ELF-1 (cell line): ENCODE measurements around the gene STAG1.
"Not testable (repeated sequence)": the region's sequence is repeated elsewhere in the genome, so short reads cannot be mapped to it uniquely, and the experiment has no call there.

ENCODE experiments used
- DNase-seq: peaks from one replicate; pipeline ENCODE4 v3.0.0-alpha.2; 2016; ENCODE audit warnings: low read depth, low spot score

The STAG1 gene

GRCh38 chr3:136595913-136596697, 156.1 kb downstream of the STAG1 start:
- DNase-seq: no peak

- DNase-seq: no peak
Measured at GRCh38 chr3:136586580-136586979, 165.6 kb downstream of the STAG1 start.

- no peak for DNase-seq
Measured at GRCh38 chr3:136584728-136585127, 167.4 kb downstream of the STAG1 start.

GRCh38 chr3:136583823-136584222, 168.4 kb downstream of the STAG1 start:
- no peak for DNase-seq

- no peak for DNase-seq
Measured at GRCh38 chr3:136577791-136578190, 174.4 kb downstream of the STAG1 start.

- no peak for DNase-seq
Measured at GRCh38 chr3:136576279-136577009, 175.7 kb downstream of the STAG1 start.

- DNase-seq: no peak
Measured at GRCh38 chr3:136567599-136568188, 184.5 kb downstream of the STAG1 start.

GRCh38 chr3:136564962-136565361, 187.2 kb downstream of the STAG1 start:
- DNase-seq: not testable (repeated sequence)

GRCh38 chr3:136562026-136562425, 190.2 kb downstream of the STAG1 start:
- no peak for DNase-seq

- no peak for DNase-seq
Measured at GRCh38 chr3:136559896-136560295, 192.3 kb downstream of the STAG1 start.

- not testable (repeated sequence) for DNase-seq
Measured at GRCh38 chr3:136549461-136549860, 202.7 kb downstream of the STAG1 start.

GRCh38 chr3:136547293-136547692, 204.9 kb downstream of the STAG1 start:
- DNase-seq: no peak

- DNase-seq: no peak
Measured at GRCh38 chr3:136546720-136547119, 205.5 kb downstream of the STAG1 start.

- no peak for DNase-seq
Measured at GRCh38 chr3:136545664-136546268, 206.4 kb downstream of the STAG1 start.

GRCh38 chr3:136544532-136544931, 207.6 kb downstream of the STAG1 start:
- no peak for DNase-seq

- DNase-seq: no peak
Measured at GRCh38 chr3:136543385-136543784, 208.8 kb downstream of the STAG1 start.

- no peak for DNase-seq
Measured at GRCh38 chr3:136535906-136536305, 216.3 kb downstream of the STAG1 start.

- DNase-seq: no peak
Measured at GRCh38 chr3:136532766-136533165, 219.4 kb downstream of the STAG1 start.

GRCh38 chr3:136518102-136518501, 234.1 kb downstream of the STAG1 start:
- DNase-seq: no peak

- no peak for DNase-seq
Measured at GRCh38 chr3:136516656-136517055, 235.5 kb downstream of the STAG1 start.

GRCh38 chr3:136516095-136516494, 236.1 kb downstream of the STAG1 start:
- DNase-seq: no peak

- not testable (repeated sequence) for DNase-seq
Measured at GRCh38 chr3:136514533-136514932, 237.6 kb downstream of the STAG1 start.
